Retinal pigment epithelial cell (primary cell): ENCODE results near the gene AQP12B.
"Not testable (repeated sequence)": the region's sequence is repeated elsewhere in the genome, so short reads cannot be mapped to it uniquely, and the experiment has no call there.

ENCODE experiments used
- DNase-seq: peaks from one replicate; pipeline ENCODE4 v3.0.0-alpha.2; 2010; ENCODE audit warnings: low read depth
- H3K4me3 ChIP-seq: 2 replicates; pipeline ENCODE4 v1.5.1; 2011; ENCODE audit warnings: mild to moderate bottlenecking, low read length, control low read depth, moderate library complexity
- CTCF ChIP-seq: conservative IDR thresholded peaks from 2 replicates; pipeline ENCODE4 v1.5.1; 2011; ENCODE audit warnings: low read depth, low read length, control low read depth, inconsistent platforms

Gene AQP12B

GRCh38 chr2:240685771-240686371 is 3.2 kb upstream of the AQP12B start:
- no peak overlapping the region for H3K4me3 ChIP-seq
- no peak for DNase-seq
- no peak for TF ChIP-seq CTCF

GRCh38 chr2:240683980-240684728 is 1.5 kb upstream of the AQP12B start:
- not testable (repeated sequence) for DNase-seq, H3K4me3 ChIP-seq

GRCh38 chr2:240683329-240683979 is 769 bp upstream of the AQP12B start:
- DNase-seq, H3K4me3 ChIP-seq: not testable (repeated sequence)

GRCh38 chr2:240680185-240680584 is 2.5 kb downstream of the AQP12B start:
- H3K4me3 ChIP-seq, DNase-seq: not testable (repeated sequence)

DNA sequence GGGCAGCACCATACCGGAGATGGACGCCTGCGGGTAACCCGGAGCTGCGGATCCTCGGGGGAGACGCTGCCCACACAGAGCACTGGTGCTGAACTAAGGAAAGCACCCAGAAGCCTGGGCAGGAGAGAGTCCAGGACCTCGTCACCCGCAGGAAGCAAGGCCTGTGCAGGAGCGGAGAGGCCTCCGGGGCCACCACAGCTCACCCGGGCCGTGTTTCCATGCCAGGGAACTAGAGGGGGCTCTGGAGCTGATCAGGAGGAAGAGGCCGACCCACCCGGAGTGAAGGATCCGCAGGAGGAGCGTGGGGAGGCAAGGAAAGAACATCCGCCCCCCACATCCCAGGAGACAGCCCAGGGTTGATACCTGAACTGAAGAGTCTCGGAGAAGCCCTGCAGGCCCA is 3.8 kb downstream of the AQP12B start:
- not testable (repeated sequence) for H3K4me3 ChIP-seq, DNase-seq

DNA sequence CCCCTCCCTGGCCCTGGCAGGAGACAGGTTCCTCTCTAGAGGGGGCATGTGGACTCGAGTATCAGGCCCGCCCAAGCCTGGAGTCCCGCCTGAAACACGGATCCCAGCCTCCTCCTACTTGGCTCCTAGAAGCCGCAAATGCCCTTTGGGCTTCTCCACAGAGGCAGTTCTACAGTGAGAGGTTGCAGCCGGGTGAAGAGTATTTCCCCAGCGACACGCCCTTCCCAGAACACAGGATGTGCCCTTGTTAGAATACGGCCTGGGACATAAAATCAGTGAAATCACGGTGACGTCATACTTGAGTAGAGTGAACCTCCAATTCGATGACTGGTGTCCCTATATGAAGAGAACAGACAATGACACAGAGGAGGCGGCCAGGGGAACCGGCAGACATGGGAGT is 4.6 kb downstream of the AQP12B start:
- DNase-seq = not testable (repeated sequence)

DNA sequence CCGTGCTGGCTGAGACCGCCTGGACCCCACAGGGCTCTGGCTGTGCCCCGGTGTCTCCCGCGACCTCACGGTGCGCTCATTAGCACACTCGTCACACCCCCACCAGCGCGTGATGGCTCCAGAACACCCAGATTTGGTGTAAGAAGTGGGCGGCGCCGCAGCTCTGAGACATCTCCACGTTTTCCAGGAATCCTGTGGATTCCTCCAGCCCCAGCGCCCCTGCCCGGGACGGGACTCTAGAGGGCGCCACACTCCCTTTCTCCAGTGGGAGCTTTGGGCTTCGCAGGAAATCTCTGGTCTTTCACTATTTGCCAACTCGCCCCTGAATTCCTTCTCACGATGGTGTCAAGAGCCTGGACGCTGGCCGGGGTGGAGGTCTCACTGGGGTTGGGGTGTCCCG is 7.3 kb downstream of the AQP12B start:
- DNase-seq, H3K4me3 ChIP-seq: not testable (repeated sequence)

More for the DNA sequence above, 4.6 kb downstream of the AQP12B start:
- not testable (repeated sequence) for H3K4me3 ChIP-seq

DNA sequence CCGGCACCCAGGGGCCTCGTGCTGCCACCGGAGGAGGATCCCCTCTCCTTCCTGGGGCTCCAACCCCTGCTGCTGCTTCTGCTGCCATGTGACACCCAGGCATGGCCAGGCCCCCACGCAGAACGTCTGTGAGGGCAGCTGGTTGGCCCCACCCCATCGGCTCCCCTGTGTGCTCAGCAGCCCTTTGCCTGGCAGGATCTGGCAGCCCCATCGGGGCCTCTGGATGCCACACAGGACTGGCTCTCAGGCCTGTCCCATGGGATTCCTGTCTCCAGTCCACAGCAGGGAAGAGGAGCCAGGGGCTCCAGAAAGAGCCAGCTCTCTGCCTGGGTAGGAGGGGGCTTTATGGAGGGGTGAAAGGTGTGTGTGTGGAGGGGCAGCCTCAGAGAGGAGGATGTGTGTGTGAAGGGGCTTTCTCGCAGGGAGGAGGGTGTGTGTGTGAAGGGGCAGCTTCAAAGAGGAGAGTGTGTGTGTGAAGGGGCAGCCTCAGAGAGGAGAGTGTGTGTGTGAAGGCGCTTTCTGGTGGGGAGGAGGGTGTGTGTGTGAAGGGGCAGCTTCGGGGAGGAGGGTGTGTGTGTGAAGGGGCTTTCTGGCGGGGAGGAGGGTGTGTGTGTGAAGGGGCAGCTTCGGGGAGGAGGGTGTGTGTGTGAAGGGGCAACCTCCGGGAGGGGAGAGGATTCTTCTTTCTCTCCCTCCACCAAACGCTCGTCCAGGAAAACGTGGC is 8.1 kb downstream of the AQP12B start:
- not testable (repeated sequence) for H3K4me3 ChIP-seq, DNase-seq

DNA sequence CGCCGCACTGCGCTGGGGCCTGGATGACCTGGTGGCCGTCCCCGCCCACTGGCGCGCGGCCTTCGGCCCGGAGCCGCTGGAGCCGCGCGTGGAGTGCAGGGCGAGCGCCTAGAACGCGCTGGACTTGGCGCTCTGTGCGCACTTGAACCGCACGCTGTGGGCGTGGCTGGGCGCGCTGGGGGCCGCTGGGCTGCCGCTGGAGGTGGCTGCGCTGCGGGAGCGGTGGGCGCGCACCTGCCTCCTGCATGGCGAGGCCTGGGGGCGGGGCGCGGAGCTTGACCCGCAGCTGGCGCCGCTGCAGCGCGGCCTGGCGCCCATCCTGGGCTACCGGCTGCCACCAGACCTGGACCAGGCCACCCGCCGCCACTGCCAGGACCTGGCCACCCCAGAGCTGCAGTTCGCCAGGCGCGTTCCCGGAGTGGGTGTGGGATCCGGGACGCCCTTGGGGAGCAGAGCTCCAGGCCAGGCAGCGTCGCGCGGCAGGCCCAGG is 9.9 kb downstream of the AQP12B start:
- no peak for DNase-seq
- no peak for TF ChIP-seq CTCF
- no peak overlapping the region for H3K4me3 ChIP-seq

GRCh38 chr2:240672076-240672700 is 10.5 kb downstream of the AQP12B start:
- no peak for TF ChIP-seq CTCF
- DNase-seq = no peak

More at GRCh38 chr2:240672076-240672700, 10.5 kb downstream of the AQP12B start:
- H3K4me3 ChIP-seq = no peak overlapping the region
